HepG2 (cell line): ENCODE results near the gene SEMA4C. TPM values are rescaled to one million over a fixed set of nuclear protein-coding genes. Genes with fewer than 3 reads are reported as not detected.

Experiments
- ARNTL ChIP-seq: sonication (generic); formaldehyde crosslinking; IDR thresholded peaks from 2 replicates; pipeline ENCODE4 v1.4.0; 2020; ENCODE audit warnings: mild to moderate bottlenecking, missing genetic modification reagents
- CHD2 ChIP-seq: IDR thresholded peaks from 2 replicates; pipeline ENCODE4 v1.6.1; 2011; ENCODE audit warnings: low read depth, low read length, improper control_type of control experiment
- FOXK2 ChIP-seq: fragments of 450-650 bp; IDR thresholded peaks from 2 replicates; pipeline ENCODE4 v1.6.1; 2016
- KAT7 ChIP-seq: IDR thresholded peaks from 2 replicates; pipeline ENCODE4 v1.6.1; 2018; ENCODE audit warnings: borderline replicate concordance, missing compliant biosample characterization
- NCOA5 ChIP-seq: sonication (generic); formaldehyde crosslinking; IDR thresholded peaks from 2 replicates; pipeline ENCODE4 v1.4.0; 2020; ENCODE audit warnings: missing genetic modification reagents
- NFRKB ChIP-seq: fragments of 450-650 bp; IDR thresholded peaks from 2 replicates; pipeline ENCODE4 v1.6.1; 2017
- NKX3-1 ChIP-seq: sonication (generic); formaldehyde crosslinking; IDR thresholded peaks from 2 replicates; pipeline ENCODE4 v1.5.0; 2020; ENCODE audit warnings: missing genetic modification reagents
- NPAS2 ChIP-seq: sonication (generic); formaldehyde crosslinking; IDR thresholded peaks from 2 replicates; pipeline ENCODE4 v1.8.0; 2022; ENCODE audit warnings: mild to moderate bottlenecking, missing genetic modification reagents, borderline replicate concordance
- SATB2 ChIP-seq: sonication (generic); formaldehyde crosslinking; IDR thresholded peaks from 2 replicates; pipeline ENCODE4 v1.5.0; 2020; ENCODE audit warnings: missing genetic modification reagents
- SOX6 ChIP-seq, 2 experiments: fragments of 450-650 bp in 1 of 2; sonication (generic) in 1 of 2; formaldehyde crosslinking in 1 of 2; IDR thresholded peaks; 2 replicates each; pipeline versions ENCODE4 v1.4.0 to v1.6.1; 2017 to 2020; ENCODE audit warnings: antibody characterized with exemption in 1 of 2, mild to moderate bottlenecking in 1 of 2, missing genetic modification reagents in 1 of 2
- ZNF30 ChIP-seq: sonication (generic); formaldehyde crosslinking; IDR thresholded peaks from 2 replicates; pipeline ENCODE4 v1.5.0; 2020; ENCODE audit warnings: mild to moderate bottlenecking, missing genetic modification reagents
- ZNF430 ChIP-seq: sonication (generic); formaldehyde crosslinking; IDR thresholded peaks from 2 replicates; pipeline ENCODE4 v1.9.0; 2021; ENCODE audit warnings: mild to moderate bottlenecking, missing genetic modification reagents
- ZNF562 ChIP-seq: sonication (generic); formaldehyde crosslinking; IDR thresholded peaks from 2 replicates; pipeline ENCODE4 v1.8.0; 2022; ENCODE audit warnings: missing genetic modification reagents, borderline replicate concordance
- ZNF792 ChIP-seq: IDR thresholded peaks from 2 replicates; pipeline ENCODE4 v1.6.1; 2016
- ZNF891 ChIP-seq: sonication (generic); formaldehyde crosslinking; IDR thresholded peaks from 2 replicates; pipeline ENCODE4 v1.5.0; 2020; ENCODE audit warnings: mild to moderate bottlenecking, missing genetic modification reagents
- polyA plus RNA-seq, 8 experiments: library from polyadenylated mRNA; depleted of rRNA in 3 of 8; stranded (reverse) in 7 of 8; unstranded in 1 of 8; fragments of >200 nt; fragmentation: Illumina TruSeq in 4 of 8; extraction: Trizol in 4 of 8; gene quantifications; 2 replicates each; pipeline versions ENCODE4 v1.2.1 to v1.2.3, GENCODE V29; 2011 to 2016; ENCODE audit warnings: low read depth in 4 of 8, missing spikeins in 1 of 8, mixed read lengths in 1 of 8; ENCODE audit not compliant: insufficient read depth in 1 of 8
- total RNA-seq, 5 experiments: library from RNA; depleted of rRNA; stranded (reverse); fragments of >200 nt; fragmentation: Illumina TruSeq; extraction: Trizol; gene quantifications; 2 replicates each; pipeline ENCODE4 v1.2.3, GENCODE V29; 2016; ENCODE audit warnings: low read depth in 1 of 5
- TF ChIP-seq, protein P1 (sequence below): sonication (generic); formaldehyde crosslinking; IDR thresholded peaks from 2 replicates; pipeline ENCODE4 v1.4.0; 2020; ENCODE audit warnings: missing genetic modification reagents
- TF ChIP-seq, protein P2 (sequence below): sonication (generic); formaldehyde crosslinking; IDR thresholded peaks from 2 replicates; pipeline ENCODE4 v1.8.1; 2022; ENCODE audit warnings: low read depth, mild to moderate bottlenecking, missing genetic modification reagents
- TF ChIP-seq, protein P3 (sequence below): sonication (generic); formaldehyde crosslinking; conservative IDR thresholded peaks from 2 replicates; pipeline ENCODE4 v1.8.0; 2022; ENCODE audit warnings: mild to moderate bottlenecking, moderate library complexity, missing genetic modification reagents
- TF ChIP-seq, protein P4 (sequence below): sonication (generic); formaldehyde crosslinking; IDR thresholded peaks from 2 replicates; pipeline ENCODE4 v1.9.0; 2021; ENCODE audit warnings: missing genetic modification reagents, borderline replicate concordance

The SEMA4C gene
- total and polyA plus RNA-seq, 2 of the 13 experiments (the other 11 are each of a cell fraction or from before 2014, with no cell fraction given): 25.9 to 46.6 TPM

DNA sequence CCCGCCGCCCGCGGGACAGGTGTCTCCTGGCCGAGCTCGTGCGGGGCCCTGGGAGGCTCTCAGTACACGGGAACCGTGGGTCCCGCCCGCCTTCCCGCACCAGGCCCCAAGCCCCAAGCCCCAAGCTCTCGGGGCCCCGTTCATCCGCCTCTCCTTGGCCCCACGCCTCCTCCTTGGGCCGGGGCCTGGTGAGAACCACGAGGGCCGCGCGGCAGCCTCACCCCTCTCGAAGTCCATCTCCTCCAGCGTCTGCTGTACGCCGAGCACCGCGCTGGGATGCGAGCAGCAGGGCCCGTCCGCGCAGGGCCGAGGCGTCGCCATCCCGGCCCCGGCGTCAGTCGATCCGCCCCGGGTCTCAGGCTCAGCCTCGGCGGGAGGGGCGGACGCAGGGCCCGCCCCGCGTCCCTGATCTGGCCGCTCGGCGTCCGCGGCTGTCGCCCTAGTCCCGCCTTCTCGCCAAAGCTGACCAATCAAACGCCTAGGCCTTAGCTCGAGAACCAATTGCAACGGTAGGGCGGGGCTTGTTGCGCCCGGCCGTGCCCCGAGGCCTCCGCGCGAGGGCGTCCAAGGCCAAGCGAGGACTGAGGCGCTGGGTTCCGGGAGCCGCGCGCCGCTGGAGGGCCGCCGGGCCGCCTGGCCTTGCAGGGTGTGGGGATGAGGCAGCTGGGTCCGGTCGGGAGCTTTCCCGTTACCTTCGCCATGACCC is 12.1 kb downstream of the SEMA4C start, which contains the start of gene ANKRD39 (continued):
- TF ChIP-seq, protein P1, sequence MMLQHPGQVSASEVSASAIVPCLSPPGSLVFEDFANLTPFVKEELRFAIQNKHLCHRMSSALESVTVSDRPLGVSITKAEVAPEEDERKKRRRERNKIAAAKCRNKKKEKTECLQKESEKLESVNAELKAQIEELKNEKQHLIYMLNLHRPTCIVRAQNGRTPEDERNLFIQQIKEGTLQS: no peak; the same call in 1 of the 2 replicates
- TF ChIP-seq, protein P2, sequence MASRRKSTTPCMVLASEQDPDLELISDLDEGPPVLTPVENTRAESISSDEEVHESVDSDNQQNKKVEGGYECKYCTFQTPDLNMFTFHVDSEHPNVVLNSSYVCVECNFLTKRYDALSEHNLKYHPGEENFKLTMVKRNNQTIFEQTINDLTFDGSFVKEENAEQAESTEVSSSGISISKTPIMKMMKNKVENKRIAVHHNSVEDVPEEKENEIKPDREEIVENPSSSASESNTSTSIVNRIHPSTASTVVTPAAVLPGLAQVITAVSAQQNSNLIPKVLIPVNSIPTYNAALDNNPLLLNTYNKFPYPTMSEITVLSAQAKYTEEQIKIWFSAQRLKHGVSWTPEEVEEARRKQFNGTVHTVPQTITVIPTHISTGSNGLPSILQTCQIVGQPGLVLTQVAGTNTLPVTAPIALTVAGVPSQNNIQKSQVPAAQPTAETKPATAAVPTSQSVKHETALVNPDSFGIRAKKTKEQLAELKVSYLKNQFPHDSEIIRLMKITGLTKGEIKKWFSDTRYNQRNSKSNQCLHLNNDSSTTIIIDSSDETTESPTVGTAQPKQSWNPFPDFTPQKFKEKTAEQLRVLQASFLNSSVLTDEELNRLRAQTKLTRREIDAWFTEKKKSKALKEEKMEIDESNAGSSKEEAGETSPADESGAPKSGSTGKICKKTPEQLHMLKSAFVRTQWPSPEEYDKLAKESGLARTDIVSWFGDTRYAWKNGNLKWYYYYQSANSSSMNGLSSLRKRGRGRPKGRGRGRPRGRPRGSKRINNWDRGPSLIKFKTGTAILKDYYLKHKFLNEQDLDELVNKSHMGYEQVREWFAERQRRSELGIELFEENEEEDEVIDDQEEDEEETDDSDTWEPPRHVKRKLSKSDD: peak; percentile 87
- no peak for TF ChIP-seq NFRKB
- peak; percentile 32; the same call in 1 of the 2 replicates for TF ChIP-seq NKX3-1 (CRISPR knock-in tag)
- TF ChIP-seq SATB2 (CRISPR knock-in tag): peak; percentile 74; the same call in 1 of the 2 replicates
- TF ChIP-seq ZNF562 (CRISPR knock-in tag): no peak; the same call in 1 of the 2 replicates
- no peak for TF ChIP-seq SOX6 (IDR thresholded peaks at IDR 0.05)
- no peak for TF ChIP-seq SOX6 (CRISPR knock-in tag; IDR thresholded peaks at IDR 0.05)
- peak; percentile 28; the same call in 1 of the 2 replicates for TF ChIP-seq ZNF430 (CRISPR knock-in tag)
- no peak for TF ChIP-seq NPAS2
- TF ChIP-seq ZNF792 (CRISPR knock-in tag): peak; percentile 57; the same call in 1 of the 2 replicates
- TF ChIP-seq ZNF30 (CRISPR knock-in tag): no peak
- peak; percentile 54 for TF ChIP-seq ARNTL (CRISPR knock-in tag)
- TF ChIP-seq NCOA5 (CRISPR knock-in tag): no peak
- peak; percentile 74; the same call in 1 of the 2 replicates for TF ChIP-seq CHD2
- TF ChIP-seq, protein P3, sequence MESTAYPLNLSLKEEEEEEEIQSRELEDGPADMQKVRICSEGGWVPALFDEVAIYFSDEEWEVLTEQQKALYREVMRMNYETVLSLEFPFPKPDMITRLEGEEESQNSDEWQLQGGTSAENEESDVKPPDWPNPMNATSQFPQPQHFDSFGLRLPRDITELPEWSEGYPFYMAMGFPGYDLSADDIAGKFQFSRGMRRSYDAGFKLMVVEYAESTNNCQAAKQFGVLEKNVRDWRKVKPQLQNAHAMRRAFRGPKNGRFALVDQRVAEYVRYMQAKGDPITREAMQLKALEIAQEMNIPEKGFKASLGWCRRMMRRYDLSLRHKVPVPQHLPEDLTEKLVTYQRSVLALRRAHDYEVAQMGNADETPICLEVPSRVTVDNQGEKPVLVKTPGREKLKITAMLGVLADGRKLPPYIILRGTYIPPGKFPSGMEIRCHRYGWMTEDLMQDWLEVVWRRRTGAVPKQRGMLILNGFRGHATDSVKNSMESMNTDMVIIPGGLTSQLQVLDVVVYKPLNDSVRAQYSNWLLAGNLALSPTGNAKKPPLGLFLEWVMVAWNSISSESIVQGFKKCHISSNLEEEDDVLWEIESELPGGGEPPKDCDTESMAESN (CRISPR knock-in tag): peak; percentile 94
- TF ChIP-seq, protein P4, sequence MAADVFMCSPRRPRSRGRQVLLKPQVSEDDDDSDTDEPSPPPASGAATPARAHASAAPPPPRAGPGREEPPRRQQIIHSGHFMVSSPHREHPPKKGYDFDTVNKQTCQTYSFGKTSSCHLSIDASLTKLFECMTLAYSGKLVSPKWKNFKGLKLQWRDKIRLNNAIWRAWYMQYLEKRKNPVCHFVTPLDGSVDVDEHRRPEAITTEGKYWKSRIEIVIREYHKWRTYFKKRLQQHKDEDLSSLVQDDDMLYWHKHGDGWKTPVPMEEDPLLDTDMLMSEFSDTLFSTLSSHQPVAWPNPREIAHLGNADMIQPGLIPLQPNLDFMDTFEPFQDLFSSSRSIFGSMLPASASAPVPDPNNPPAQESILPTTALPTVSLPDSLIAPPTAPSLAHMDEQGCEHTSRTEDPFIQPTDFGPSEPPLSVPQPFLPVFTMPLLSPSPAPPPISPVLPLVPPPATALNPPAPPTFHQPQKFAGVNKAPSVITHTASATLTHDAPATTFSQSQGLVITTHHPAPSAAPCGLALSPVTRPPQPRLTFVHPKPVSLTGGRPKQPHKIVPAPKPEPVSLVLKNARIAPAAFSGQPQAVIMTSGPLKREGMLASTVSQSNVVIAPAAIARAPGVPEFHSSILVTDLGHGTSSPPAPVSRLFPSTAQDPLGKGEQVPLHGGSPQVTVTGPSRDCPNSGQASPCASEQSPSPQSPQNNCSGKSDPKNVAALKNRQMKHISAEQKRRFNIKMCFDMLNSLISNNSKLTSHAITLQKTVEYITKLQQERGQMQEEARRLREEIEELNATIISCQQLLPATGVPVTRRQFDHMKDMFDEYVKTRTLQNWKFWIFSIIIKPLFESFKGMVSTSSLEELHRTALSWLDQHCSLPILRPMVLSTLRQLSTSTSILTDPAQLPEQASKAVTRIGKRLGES (CRISPR knock-in tag): no peak
- TF ChIP-seq ZNF891 (CRISPR knock-in tag): peak; percentile 58
- TF ChIP-seq KAT7 (CRISPR knock-in tag): 0 out of 2 replicates have a peak, but pooled peaks have one; percentile 62
- no peak for TF ChIP-seq FOXK2
